A549 (cell line): ENCODE data around the gene TM7SF3. TPM values are rescaled to one million over a fixed set of nuclear protein-coding genes. Genes with fewer than 3 reads are reported as not detected.
"Not testable (repeated sequence)": the region's sequence is repeated elsewhere in the genome, so short reads cannot be mapped to it uniquely, and the experiment has no call there.

ENCODE experiments used
- ATAC-seq, 2 experiments: fragments of 200-7000 bp in 1 of 2; fragments of >200 bp in 1 of 2; cut with Nextera tagmentation in 1 of 2; cut with Tn5 transposase in 1 of 2; 3 replicates each; pipeline versions ENCODE4 v1.8.0 to v1.9.1; 2018 to 2020; ENCODE audit warnings: mild to moderate bottlenecking in 1 of 2, moderate library complexity in 1 of 2
- CTCF ChIA-PET: fragments of 300-600 bp; sonication (Branson Sonifier 250); formaldehyde crosslinking; extraction: SDS; loops from one replicate; lab custom pipeline; 2021; ENCODE audit warnings: antibody characterized with exemption, inconsistent platforms; lab: Yijun Ruan, JAX
- POLR2A ChIA-PET: fragments of 350-600 bp; formaldehyde crosslinking; extraction: SDS; loops from one replicate; lab custom pipeline; 2021; ENCODE audit warnings: antibody characterized with exemption, inconsistent platforms; lab: Yijun Ruan, JAX
- DNase-seq, 2 experiments: peaks; one replicate each; pipeline versions ENCODE4 v3.0.0 to v3.0.0-alpha.2; 2011 to 2016; ENCODE audit warnings: low read depth in 1 of 2, low spot score in 1 of 2
- FAIRE-seq: peaks from 2 replicates; lab custom pipeline; 2011; peaks lifted over from hg19 to GRCh38; lab: Jason Lieb, UNC
- H3K27ac ChIP-seq, 2 experiments: fragments of >200 bp; sonication (Bioruptor Twin); formaldehyde crosslinking; 3 replicates each; pipeline ENCODE4 v1.5.1; 2016 to 2017
- H3K4me1 ChIP-seq: fragments of >200 bp; sonication (Bioruptor Twin); formaldehyde crosslinking; 3 replicates; pipeline ENCODE4 v1.6.1; 2016
- H3K4me2 ChIP-seq: fragments of >200 bp; sonication (Bioruptor Twin); formaldehyde crosslinking; 3 replicates; pipeline ENCODE4 v1.6.1; 2016
- H3K4me3 ChIP-seq: fragments of >200 bp; sonication (Bioruptor Twin); formaldehyde crosslinking; 3 replicates; pipeline ENCODE4 v1.5.1; 2016
- H3K9me3 ChIP-seq: fragments of >200 bp; sonication (Bioruptor Twin); formaldehyde crosslinking; 3 replicates; pipeline ENCODE4 v1.6.1; 2016
- ATOH8 ChIP-seq: fragments of 250-450 bp; sonication (Bioruptor Pico); IDR thresholded peaks from 2 replicates; pipeline ENCODE4 v1.5.0; 2020; ENCODE audit warnings: low read depth, mild to moderate bottlenecking, moderate library complexity
- BHLHE40 ChIP-seq: IDR thresholded peaks from 2 replicates; pipeline ENCODE4 v1.6.1; 2012; ENCODE audit warnings: low read depth, low read length, inconsistent platforms
- CEBPB ChIP-seq, 2 experiments: fragments of >200 bp in 1 of 2; sonication (Bioruptor Twin) in 1 of 2; formaldehyde crosslinking in 1 of 2; IDR thresholded peaks; 2 replicates each; pipeline ENCODE4 v1.6.1; 2012 to 2016
- EP300 ChIP-seq, 2 experiments: fragments of >200 bp; sonication (Bioruptor Twin); formaldehyde crosslinking; IDR thresholded peaks; 2 replicates in 1 of 2; 3 replicates in 1 of 2; pipeline ENCODE4 v1.6.1; 2016 to 2017
- FOSB ChIP-seq: fragments of 250-450 bp; sonication (Bioruptor Pico); IDR thresholded peaks from 2 replicates; pipeline ENCODE4 v1.5.0; 2020; ENCODE audit warnings: mild to moderate bottlenecking, moderate library complexity
- FOXS1 ChIP-seq: fragments of 250-450 bp; sonication (Bioruptor Pico); IDR thresholded peaks from 2 replicates; pipeline ENCODE4 v1.5.0; 2020; ENCODE audit warnings: mild to moderate bottlenecking, moderate library complexity
- HEYL ChIP-seq: fragments of 250-450 bp; sonication (Bioruptor Pico); IDR thresholded peaks from 2 replicates; pipeline ENCODE4 v1.8.0; 2021; ENCODE audit warnings: mild to moderate bottlenecking, moderate library complexity
- HOXA7 ChIP-seq: fragments of 250-450 bp; sonication (Bioruptor Pico); IDR thresholded peaks from 2 replicates; pipeline ENCODE4 v1.5.0; 2020; ENCODE audit warnings: mild to moderate bottlenecking, moderate library complexity
- MAZ ChIP-seq: fragments of 150-350 bp; IDR thresholded peaks from 2 replicates; pipeline ENCODE4 v1.6.1; 2014; ENCODE audit warnings: antibody characterized with exemption, low read depth, low read length, borderline replicate concordance
- NFE2L2 ChIP-seq: fragments of 150-350 bp; conservative IDR thresholded peaks from 2 replicates; pipeline ENCODE4 v1.6.1; 2014; ENCODE audit warnings: low read length
- NPAS2 ChIP-seq: fragments of 250-450 bp; sonication (Bioruptor Pico); IDR thresholded peaks from 2 replicates; pipeline ENCODE4 v1.8.0; 2022; ENCODE audit warnings: mild to moderate bottlenecking, moderate library complexity, borderline replicate concordance
- POLR2AphosphoS2 ChIP-seq: conservative IDR thresholded peaks from 2 replicates; pipeline ENCODE4 v1.6.1; 2012; ENCODE audit warnings: low read length, improper control_type of control experiment, inconsistent platforms
- RAD21 ChIP-seq, 2 experiments: fragments of >200 bp in 1 of 2; sonication (Bioruptor Twin) in 1 of 2; formaldehyde crosslinking in 1 of 2; IDR thresholded peaks in 1 of 2; conservative IDR thresholded peaks in 1 of 2; 2 replicates in 1 of 2; 3 replicates in 1 of 2; pipeline ENCODE4 v1.6.1; 2012 to 2018; ENCODE audit warnings: inconsistent platforms in 1 of 2
- RARB ChIP-seq: fragments of 250-450 bp; sonication (Bioruptor Pico); IDR thresholded peaks from 2 replicates; pipeline ENCODE4 v1.8.0; 2021; ENCODE audit warnings: mild to moderate bottlenecking, moderate library complexity
- RCOR1 ChIP-seq: fragments of 150-350 bp; IDR thresholded peaks from 2 replicates; pipeline ENCODE4 v1.6.1; 2014; ENCODE audit warnings: antibody characterized with exemption, low read length, low read depth
- SREBF2 ChIP-seq: fragments of 450-650 bp; IDR thresholded peaks from 2 replicates; pipeline ENCODE4 v1.6.1; 2014; ENCODE audit warnings: mild to moderate bottlenecking, moderate library complexity
- TP53 ChIP-seq: fragments of 250-450 bp; sonication (Bioruptor Pico); IDR thresholded peaks from 2 replicates; pipeline ENCODE4 v1.5.0; 2021; ENCODE audit warnings: mild to moderate bottlenecking, moderate library complexity
- ZC3H11A ChIP-seq: fragments of 450-650 bp; IDR thresholded peaks from 2 replicates; pipeline ENCODE4 v1.6.1; 2014; ENCODE audit warnings: antibody characterized with exemption, mild to moderate bottlenecking
- ZFP36 ChIP-seq: fragments of 450-650 bp; IDR thresholded peaks from 2 replicates; pipeline ENCODE4 v1.6.1; 2014; ENCODE audit warnings: borderline replicate concordance; ENCODE audit not compliant: partially characterized antibody
- ZSCAN20 ChIP-seq: fragments of 250-450 bp; sonication (Bioruptor Pico); IDR thresholded peaks from 2 replicates; pipeline ENCODE4 v1.8.0; 2022; ENCODE audit warnings: mild to moderate bottlenecking, moderate library complexity
- WGBS: methylation state at CpG from one replicate; pipeline ENCODE4 v1.1.6; 2017; ENCODE audit errors: missing lambda C conversion rate; 5-methylcytosine and 5-hydroxymethylcytosine counted together
- polyA plus RNA-seq, 4 experiments: library from polyadenylated mRNA; depleted of rRNA in 3 of 4; stranded (reverse); fragments of >200 nt; fragmentation: RNase III in 1 of 4; extraction: RNeasy Plus Mini Kit Qiagen cat#74134 plus additional on column Dnase treatment in 1 of 4; gene quantifications; 2 replicates in 3 of 4; 3 replicates in 1 of 4; pipeline ENCODE4 v1.2.3, GENCODE V29; 2011 to 2017
- TF ChIP-seq, protein P1 (sequence below): fragments of 150-350 bp; IDR thresholded peaks from 2 replicates; pipeline ENCODE4 v1.6.1; 2014; ENCODE audit warnings: low read depth, mild to moderate bottlenecking, low read length
- TF ChIP-seq, protein P2 (sequence below): fragments of >200 bp; sonication (Bioruptor Twin); formaldehyde crosslinking; IDR thresholded peaks from 3 replicates; pipeline ENCODE4 v1.5.1; 2016
- TF ChIP-seq, protein P3 (sequence below): IDR thresholded peaks from 2 replicates; pipeline ENCODE4 v1.6.1; 2012; ENCODE audit warnings: low read depth, borderline replicate concordance

Gene TM7SF3
- polyA plus RNA-seq, 2 of the 4 experiments (the other 2 are of a cell fraction): 67.8 to 177 TPM

GRCh38 chr12:26966842-26967241 lies 47.3 kb downstream of the TM7SF3 start:
- ATAC-seq (no peak), FAIRE-seq (no peak), DNase-seq (no peak)
- H3K4me1 ChIP-seq: no peaks in the 10 kb centered on the region
- H3K4me3 ChIP-seq: no peak overlapping the region
- H3K27ac ChIP-seq: no peak overlapping the region
- ChIA-PET POLR2A (no interaction called here), CTCF (interaction anchor here (0.6 kb wide), 1 partner anchor 29 kb away, joined by 4 read pairs; no protein-coding TSS in a partner anchor)
- H3K4me2 ChIP-seq: no peak overlapping the region
- TF ChIP-seq ZSCAN20 (CRISPR knock-in tag) (no peak), CEBPB (IDR thresholded peaks at IDR 0.05) (peak in 1 of 2 experiments; percentile 46; a peak in 2 of 4 replicates)
- TF ChIP-seq, protein P1, sequence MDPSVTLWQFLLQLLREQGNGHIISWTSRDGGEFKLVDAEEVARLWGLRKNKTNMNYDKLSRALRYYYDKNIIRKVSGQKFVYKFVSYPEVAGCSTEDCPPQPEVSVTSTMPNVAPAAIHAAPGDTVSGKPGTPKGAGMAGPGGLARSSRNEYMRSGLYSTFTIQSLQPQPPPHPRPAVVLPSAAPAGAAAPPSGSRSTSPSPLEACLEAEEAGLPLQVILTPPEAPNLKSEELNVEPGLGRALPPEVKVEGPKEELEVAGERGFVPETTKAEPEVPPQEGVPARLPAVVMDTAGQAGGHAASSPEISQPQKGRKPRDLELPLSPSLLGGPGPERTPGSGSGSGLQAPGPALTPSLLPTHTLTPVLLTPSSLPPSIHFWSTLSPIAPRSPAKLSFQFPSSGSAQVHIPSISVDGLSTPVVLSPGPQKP: no peak
- TF ChIP-seq, protein P2, sequence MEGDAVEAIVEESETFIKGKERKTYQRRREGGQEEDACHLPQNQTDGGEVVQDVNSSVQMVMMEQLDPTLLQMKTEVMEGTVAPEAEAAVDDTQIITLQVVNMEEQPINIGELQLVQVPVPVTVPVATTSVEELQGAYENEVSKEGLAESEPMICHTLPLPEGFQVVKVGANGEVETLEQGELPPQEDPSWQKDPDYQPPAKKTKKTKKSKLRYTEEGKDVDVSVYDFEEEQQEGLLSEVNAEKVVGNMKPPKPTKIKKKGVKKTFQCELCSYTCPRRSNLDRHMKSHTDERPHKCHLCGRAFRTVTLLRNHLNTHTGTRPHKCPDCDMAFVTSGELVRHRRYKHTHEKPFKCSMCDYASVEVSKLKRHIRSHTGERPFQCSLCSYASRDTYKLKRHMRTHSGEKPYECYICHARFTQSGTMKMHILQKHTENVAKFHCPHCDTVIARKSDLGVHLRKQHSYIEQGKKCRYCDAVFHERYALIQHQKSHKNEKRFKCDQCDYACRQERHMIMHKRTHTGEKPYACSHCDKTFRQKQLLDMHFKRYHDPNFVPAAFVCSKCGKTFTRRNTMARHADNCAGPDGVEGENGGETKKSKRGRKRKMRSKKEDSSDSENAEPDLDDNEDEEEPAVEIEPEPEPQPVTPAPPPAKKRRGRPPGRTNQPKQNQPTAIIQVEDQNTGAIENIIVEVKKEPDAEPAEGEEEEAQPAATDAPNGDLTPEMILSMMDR: no peak
- WGBS: 94% methylated on average over 3 of the region's 3 CpGs
- no peaks in the 10 kb centered on the region for H3K9me3 ChIP-seq

DNA sequence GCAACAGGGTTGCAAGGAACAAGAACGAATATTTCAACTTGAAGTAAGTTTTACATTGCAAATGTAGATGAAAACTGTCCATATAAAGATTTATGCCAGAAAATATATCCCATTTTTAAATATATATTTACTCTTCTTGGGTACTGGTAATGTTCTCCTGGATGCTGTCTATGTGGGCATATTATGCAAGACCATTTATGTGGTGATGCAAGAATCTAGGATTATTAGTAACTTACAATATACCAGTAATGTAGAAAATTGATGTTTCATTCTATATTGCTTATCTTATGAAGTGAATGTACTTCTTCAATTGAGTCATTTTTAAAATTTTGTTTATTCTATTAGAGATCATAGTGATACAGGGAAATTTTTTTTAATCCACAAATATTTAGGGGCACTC lies 50.8 kb downstream of the TM7SF3 start:
- 83% methylated on average over 1 of the region's 1 CpG for WGBS
- Histone ChIP-seq H3K4me1 (no peaks in the 10 kb centered on the region), H3K9me3 (no peaks in the 10 kb centered on the region), H3K4me2 (no peak overlapping the region), H3K27ac (no peak overlapping the region), H3K4me3 (no peak overlapping the region)
- ChIA-PET CTCF (interaction anchor here (1.0 kb wide), 1 partner anchor 10 kb away, joined by 3 read pairs; no protein-coding TSS in a partner anchor), POLR2A (no interaction called here)
- no peak for FAIRE-seq
- TF ChIP-seq EP300 (IDR thresholded peaks at IDR 0.05) (no peak), CEBPB (IDR thresholded peaks at IDR 0.05) (0 out of 4 replicates have a peak, but pooled peaks of 1 of the 2 experiments have one; percentile 25)
- no peak for DNase-seq
- ATAC-seq: no peak

DNA sequence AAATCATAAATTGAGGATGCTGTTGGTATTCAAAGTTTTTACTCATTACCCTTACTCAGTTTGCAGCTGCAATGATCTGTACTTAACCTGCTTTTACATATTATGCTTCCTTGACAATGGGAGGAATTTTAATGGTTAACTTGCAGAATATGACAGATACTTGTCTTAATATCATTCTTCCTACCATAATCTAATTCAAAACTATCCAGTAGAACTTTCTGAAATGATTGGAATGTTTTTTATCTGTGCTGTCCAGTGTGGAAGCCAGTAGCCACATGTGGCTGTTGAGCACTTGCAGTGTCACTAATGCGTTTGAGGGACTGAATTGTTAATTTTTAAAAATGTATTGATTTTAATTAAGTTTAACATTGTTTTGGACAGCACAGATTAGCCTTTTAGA lies 52.4 kb downstream of the TM7SF3 start:
- ATAC-seq (no peak), FAIRE-seq (no peak), DNase-seq (no peak)
- no peak overlapping the region for H3K27ac ChIP-seq
- H3K4me2 ChIP-seq: no peak overlapping the region
- WGBS: 92% methylated on average over 1 of the region's 1 CpG
- no peak for TF ChIP-seq EP300 (IDR thresholded peaks at IDR 0.05)
- no peak for TF ChIP-seq TP53 (CRISPR knock-in tag)
- no peak for TF ChIP-seq HEYL
- no peak for TF ChIP-seq POLR2AphosphoS2
- TF ChIP-seq RARB (CRISPR knock-in tag): no peak
- TF ChIP-seq, protein P2: no peak
- no peak for TF ChIP-seq RAD21 (conservative IDR thresholded peaks at IDR 0.05 in 1 of 2, IDR thresholded peaks at IDR 0.05 in 1 of 2)
- TF ChIP-seq HOXA7 (CRISPR knock-in tag): no peak
- no peak for TF ChIP-seq NPAS2 (CRISPR knock-in tag)
- TF ChIP-seq RCOR1: no peak
- TF ChIP-seq SREBF2: no peak
- no peak for TF ChIP-seq ZC3H11A
- TF ChIP-seq NFE2L2: no peak
- no peak for TF ChIP-seq FOSB (CRISPR knock-in tag)
- no peak for TF ChIP-seq BHLHE40
- TF ChIP-seq ATOH8 (CRISPR knock-in tag): no peak
- no peak for TF ChIP-seq FOXS1
- TF ChIP-seq ZFP36: no peak
- TF ChIP-seq MAZ: no peak
- TF ChIP-seq, protein P3, sequence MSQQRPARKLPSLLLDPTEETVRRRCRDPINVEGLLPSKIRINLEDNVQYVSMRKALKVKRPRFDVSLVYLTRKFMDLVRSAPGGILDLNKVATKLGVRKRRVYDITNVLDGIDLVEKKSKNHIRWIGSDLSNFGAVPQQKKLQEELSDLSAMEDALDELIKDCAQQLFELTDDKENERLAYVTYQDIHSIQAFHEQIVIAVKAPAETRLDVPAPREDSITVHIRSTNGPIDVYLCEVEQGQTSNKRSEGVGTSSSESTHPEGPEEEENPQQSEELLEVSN: no peak
- no peaks in the 10 kb centered on the region for H3K9me3 ChIP-seq
- POLR2A ChIA-PET: no interaction called here
- no peak overlapping the region for H3K4me3 ChIP-seq
- CTCF ChIA-PET: interaction anchor here (0.9 kb wide), 1 partner anchor 52 kb away, joined by 3 read pairs; the partner anchor contains the start of gene TM7SF3
- H3K4me1 ChIP-seq: no peaks in the 10 kb centered on the region

DNA sequence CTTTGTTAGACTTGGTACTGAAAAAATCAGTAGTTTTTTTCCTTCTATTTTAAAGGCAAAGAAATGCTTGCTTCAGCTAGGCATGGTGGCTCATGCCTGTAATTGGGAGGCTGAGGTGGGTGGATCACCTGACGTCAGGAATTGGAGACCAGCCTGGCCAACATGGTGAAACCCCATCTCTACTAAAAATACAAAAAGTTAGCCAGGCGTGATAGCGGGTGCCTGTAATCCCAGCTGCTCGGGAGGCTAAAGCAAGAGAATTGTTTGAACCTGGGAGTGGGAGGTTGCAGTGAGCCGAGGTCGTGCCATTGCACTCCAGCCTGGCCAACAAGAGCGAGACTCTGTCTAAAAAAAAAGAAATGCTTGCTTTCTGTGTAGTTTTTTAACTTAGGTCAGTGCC lies 52.8 kb downstream of the TM7SF3 start:
- DNase-seq, H3K9me3 ChIP-seq, ATAC-seq, H3K27ac ChIP-seq, CTCF ChIA-PET, H3K4me2 ChIP-seq, H3K4me3 ChIP-seq, FAIRE-seq, POLR2A ChIA-PET, H3K4me1 ChIP-seq: not testable (repeated sequence)
- 94% methylated on average over 7 of the region's 7 CpGs for WGBS
